KOPT-K1 (cell line): Measurements from ENCODE around the gene PAXX.
"Not testable (repeated sequence)": the region's sequence is repeated elsewhere in the genome, so short reads cannot be mapped to it uniquely, and the experiment has no call there.

Experiments used
- H3K27ac ChIP-seq: fragments of 200-600 bp; sonication (generic); 2 replicates; pipeline ENCODE4 v1.5.1; 2016; ENCODE audit warnings: antibody characterized with exemption, mild to moderate bottlenecking, low read depth, low read length; ENCODE audit not compliant: poor library complexity, severe bottlenecking
- H3K36me3 ChIP-seq: fragments of 200-600 bp; sonication (generic); 2 replicates; pipeline ENCODE4 v1.5.1; 2017; ENCODE audit warnings: antibody characterized with exemption, mild to moderate bottlenecking, low read length, moderate library complexity; ENCODE audit not compliant: insufficient read depth
- H3K9me3 ChIP-seq: fragments of 200-600 bp; sonication (generic); 2 replicates; pipeline ENCODE4 v1.5.1; 2017; ENCODE audit warnings: antibody characterized with exemption, low read length, mild to moderate bottlenecking; ENCODE audit not compliant: insufficient read depth, poor library complexity, severe bottlenecking

Gene PAXX

DNA sequence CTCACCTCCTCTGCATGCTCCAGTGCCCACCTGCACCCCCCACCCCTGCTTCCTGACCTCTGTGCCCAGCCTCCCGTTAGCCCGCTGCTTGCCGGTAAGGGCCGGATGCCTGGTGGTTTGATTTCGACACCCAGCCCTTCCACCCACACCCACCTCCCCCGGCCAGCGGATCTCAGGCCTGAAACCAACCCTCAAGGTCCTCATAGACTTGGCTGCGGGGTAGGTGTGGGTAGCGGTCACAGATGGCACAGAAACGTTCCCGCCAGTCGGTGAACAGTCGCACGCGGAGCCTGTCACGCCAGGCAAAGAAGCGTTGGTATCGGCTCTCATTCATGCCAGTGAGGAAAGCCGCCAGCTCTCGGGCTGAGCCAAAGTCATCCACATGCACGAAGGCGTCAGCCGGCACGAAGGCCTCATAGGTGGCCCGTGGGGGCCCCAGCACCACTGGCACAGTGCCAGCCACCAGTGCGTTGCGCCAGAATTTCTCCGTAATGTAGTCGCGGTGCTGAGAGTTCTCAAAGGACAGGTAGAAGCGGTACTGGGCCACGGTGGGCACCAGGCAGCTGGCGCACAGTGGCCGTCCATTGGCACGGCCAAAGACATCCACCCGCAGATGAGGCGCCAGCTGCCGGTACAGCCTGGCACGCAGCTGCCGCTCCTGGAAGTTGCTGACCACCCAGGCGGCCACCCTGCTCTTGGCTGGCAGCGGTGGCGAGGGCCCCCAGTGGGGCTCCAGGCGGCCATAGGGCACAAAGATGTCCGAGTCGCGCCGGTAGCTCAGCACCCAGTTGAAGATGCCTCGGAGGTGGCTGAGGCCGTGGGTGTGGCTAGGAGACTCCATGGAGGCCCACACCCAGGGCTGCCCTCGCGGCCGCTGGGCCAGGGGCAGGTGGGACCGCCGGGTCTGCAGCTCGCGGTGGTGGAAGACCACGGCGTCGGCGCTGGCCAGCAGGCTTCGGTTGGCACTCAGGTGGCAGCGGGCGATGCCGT lies 38.6 kb downstream of the PAXX start:
- Histone ChIP-seq H3K9me3 (no peaks in the 10 kb centered on the region), H3K36me3 (no peaks in the 10 kb centered on the region), H3K27ac (no peak overlapping the region)

DNA sequence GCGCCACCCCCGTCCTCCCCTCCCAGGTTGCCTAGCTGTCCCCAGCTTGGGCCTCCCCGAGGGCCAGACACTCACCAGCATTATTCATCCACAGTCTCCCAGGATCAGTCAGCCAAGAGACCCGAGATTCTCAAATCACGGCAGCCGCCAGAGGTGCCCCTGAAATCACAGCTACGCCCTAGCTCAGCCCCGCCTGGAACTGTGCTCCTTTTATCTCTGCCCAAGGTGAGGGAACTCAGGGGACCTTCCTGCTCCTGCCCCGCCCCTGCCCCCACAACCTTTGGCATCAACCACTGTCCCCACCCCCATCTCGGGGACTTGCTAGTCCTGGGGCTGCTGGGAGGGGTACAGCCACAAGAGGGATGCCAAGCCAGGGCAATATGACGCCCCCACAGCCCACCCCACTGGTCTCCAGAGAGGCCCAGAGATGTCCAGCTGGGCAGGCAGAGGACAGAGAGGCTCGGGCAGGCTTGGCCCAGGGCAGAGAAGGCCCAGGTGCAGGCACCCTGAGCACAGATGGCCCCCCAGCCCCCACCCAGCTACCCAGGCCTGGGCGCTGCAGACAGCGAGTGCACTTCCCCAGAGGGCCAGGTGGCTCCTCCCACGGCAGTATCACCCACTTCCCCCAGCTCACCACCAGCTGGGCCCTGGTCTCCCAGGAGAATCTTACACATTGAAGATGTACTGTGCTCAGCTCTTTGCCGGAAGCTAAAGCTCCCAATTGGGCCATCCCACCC lies 39.9 kb downstream of the PAXX start, which contains the start of gene FUT7:
Gene FUT7, minus strand, starts transcription at position 185 of the 737 bp plus-strand sequence. Its CDS starts 97 bp downstream, at position 88.
- Histone ChIP-seq H3K9me3 (no peaks in the 10 kb centered on the region), H3K36me3 (no peaks in the 10 kb centered on the region), H3K27ac (no peak within 1 kb of the TSS)

DNA sequence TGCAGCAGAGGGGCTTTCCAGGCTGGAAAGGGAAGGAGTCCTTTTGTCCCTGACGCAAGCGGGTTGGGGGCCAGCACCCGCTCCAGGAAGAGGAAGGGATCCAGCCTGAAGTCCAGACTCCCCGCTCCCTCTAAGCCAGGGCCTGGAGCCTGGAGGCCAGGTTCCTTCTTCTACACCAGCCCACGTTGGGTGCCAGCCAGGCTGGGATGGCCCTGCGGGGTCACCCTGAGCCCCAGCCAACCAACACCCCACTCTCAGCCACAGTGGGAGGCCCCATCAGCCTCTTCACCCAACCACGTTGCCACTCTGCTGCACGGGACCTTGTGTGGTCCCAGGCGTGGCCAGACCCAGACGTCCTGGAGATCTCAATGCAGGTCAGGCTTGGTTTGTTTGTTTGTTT lies 40.6 kb downstream of the PAXX start:
- Histone ChIP-seq H3K27ac (no peak overlapping the region), H3K36me3 (no peaks in the 10 kb centered on the region), H3K9me3 (no peaks in the 10 kb centered on the region)

DNA sequence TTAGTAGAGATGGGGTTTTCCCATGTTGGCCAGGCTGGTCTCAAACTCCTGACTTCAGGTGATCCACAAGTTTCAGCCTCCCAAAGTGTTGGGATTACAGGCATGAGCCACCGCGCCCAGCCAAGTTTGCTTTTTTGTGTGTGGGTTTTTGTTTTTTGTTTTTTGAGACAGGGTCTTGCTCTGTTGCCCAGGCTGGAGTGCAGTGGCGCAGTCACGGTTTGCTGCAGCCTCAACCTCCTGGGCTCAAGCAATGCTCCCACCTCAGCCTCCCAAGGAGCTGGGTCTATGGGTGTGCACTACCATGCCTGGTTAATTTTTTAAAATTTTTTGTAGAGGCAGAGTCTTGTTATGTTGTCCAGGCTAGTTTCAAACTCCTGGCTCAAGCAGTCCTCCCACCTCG lies 41.3 kb downstream of the PAXX start:
- not testable (repeated sequence) for H3K9me3 ChIP-seq, H3K36me3 ChIP-seq, H3K27ac ChIP-seq

DNA sequence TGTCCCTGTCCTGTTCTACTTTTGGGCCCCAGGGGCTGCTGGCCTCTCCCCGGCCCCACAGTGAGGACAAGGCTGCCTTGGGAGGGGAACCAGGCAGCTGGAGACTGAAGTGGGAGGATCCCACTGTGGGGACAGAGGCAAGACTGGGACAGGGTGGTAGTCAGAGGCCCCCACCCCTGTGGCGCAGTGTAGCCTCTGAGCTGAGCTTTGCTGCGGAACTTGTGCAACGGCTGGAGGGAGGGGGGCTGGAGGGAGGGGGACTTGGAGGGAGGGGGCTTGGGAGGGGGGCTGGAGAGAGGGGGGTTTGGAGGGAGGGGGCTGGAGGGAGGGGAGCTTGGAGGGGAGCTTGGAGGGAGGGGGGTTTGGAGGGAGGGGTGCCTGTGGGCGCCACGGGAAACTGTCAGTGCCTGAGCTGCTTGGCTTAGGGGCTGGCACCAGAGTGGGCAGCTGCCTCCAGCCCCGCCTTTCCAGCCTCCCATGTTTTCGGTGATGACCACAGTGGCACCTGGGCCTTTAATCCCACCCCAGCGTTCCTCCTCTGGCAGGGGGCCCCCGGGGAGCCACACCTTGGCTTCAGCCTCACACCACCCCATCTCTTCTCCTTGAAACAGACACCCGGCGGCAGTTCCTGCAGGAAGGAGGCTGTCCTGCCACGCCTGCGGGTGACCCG lies 42.0 kb downstream of the PAXX start:
- Histone ChIP-seq H3K9me3 (no peaks in the 10 kb centered on the region), H3K36me3 (no peaks in the 10 kb centered on the region), H3K27ac (no peak overlapping the region)

DNA sequence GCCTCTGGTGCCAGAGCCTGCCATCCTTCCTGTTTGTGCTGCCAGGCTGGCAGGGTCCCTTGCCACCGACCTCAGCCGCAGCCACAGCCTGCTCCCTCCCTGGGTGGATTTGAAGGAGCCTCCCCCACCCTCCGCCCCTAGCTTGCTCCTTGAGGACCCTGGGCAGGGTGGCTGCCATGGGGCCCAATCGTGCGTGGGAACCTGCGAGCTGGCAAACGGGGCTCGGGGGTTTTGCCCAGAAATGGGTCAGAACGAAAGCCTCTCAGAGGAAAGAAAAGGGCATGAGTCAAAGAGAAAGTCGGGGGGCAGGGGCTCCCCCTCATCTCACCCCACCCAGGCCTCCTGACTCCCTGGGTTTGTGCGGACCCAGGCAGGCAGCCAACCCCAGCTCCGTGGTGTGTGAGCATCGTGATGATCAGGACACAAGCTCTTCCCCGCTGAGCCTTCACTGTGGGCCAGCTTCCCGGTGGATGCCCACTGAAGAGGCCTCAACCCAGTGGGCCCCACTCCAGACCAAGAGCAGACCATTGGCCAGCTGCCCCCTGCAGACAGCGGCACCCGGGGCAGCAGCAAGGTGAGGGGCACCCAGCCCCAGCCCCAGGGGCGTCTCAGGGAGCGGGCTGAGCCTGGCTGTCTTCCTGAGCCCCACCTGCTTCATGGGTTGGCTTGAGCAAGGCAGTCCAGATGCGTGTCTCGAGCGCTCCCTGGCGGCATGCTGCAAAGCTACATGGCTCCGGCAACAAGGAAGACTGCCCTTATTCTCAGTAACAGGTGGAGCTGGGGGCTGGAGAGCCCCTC lies 42.7 kb downstream of the PAXX start:
- Histone ChIP-seq H3K27ac (no peak overlapping the region), H3K9me3 (no peaks in the 10 kb centered on the region), H3K36me3 (no peaks in the 10 kb centered on the region)

DNA sequence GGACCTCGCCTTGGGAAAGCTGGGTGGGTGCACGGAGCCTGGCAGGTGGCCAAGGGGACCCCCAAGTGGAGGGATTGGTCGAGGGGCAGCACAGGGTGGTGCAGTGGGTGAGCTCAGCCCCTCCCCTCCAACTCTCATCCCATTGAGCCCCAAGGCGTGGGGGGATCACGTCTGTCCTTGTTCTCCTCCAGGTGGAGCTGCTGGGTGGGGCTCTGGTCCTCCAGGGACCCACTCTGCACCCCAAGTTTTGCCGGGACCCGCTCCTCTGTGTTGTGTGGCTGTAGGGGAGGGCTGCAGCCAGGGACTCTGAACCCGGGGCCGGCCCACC lies 43.2 kb downstream of the PAXX start:
- Histone ChIP-seq H3K9me3 (no peaks in the 10 kb centered on the region), H3K27ac (no peak overlapping the region), H3K36me3 (no peaks in the 10 kb centered on the region)

DNA sequence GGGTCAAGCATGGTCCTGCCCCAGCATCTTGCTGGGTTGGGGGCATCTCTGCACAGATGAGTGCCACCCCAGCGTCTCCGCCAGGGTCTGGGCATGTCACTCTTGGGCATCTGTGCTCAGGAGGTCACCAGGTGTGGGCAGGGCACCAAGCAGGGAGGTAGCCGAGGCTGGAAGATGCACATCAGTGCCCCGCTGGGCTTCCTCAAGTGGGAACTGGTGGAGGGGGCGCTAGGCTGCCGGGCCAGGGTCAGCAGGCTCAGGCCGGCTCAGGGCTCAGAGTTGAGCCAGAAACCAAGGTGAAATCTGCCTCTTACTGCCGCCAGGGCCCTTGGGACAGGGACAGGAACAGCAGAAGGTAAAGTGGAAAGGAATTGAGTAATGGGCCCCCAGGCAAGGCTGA lies 43.7 kb downstream of the PAXX start:
- no peaks in the 10 kb centered on the region for H3K9me3 ChIP-seq
- H3K36me3 ChIP-seq, result no peaks in the 10 kb centered on the region
- H3K27ac ChIP-seq, result no peak overlapping the region

DNA sequence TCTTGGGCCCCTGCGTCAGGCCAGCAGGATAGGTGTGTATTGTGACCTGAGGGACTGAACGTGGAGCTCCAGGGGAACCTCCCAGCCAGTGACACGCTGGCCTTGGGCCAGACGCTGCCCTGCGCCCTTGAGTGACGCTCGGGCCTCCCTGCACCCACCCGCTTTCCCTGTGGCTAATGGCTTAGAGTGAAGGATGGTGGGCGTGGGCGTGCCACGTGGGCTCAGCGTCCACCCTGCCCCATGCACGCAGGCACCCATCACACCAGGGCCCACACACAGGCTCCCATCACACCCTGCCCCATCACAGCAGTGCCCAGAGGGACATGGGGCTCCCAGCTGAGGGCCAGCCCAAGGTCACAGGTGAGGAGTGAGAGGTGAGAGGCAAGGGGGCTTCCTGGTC lies 44.8 kb downstream of the PAXX start:
- Histone ChIP-seq H3K9me3 (no peaks in the 10 kb centered on the region), H3K27ac (no peak overlapping the region), H3K36me3 (no peaks in the 10 kb centered on the region)

DNA sequence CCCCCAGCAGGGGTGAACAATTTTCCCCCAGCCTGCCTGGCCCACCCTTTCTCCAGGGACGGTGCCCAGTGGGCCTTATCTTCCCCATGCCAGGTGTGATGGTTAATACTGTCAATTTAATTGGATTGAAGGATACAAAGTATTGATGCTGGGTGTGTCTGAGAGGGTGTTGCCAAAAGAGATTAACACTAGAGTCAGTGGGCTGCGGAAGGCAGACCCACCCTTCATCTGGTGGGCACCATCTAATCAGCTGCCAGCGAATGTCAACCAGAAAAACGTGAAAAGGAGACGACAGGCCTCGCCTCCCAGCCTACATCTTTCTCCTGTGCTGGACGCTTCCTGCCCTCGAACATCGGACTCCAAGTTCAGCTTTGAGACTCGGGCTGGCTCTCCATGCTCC lies 45.3 kb downstream of the PAXX start:
- Histone ChIP-seq H3K27ac (no peak overlapping the region), H3K9me3 (no peaks in the 10 kb centered on the region)

DNA sequence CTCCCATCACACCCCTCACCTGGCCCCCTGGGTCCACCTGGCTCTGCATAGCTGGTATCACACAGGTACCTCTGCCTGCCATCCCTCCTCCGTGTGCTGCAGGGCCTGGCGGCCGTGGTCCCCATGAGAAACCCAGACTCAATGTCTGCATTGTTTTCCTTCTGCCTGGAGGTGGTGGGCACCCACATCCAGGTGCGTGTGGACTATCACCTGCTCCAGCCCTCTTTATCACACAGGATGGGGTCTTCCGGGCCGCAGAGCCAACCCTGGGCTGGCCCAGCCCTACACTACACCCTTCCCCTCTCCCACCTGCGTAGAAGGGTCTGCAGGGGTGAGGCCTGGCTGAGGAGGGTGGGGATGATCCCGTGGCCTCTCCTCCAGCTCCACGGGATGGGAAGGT lies 46.7 kb downstream of the PAXX start:
- Histone ChIP-seq H3K27ac (no peak overlapping the region), H3K36me3 (no peaks in the 10 kb centered on the region), H3K9me3 (no peaks in the 10 kb centered on the region)

More for the DNA sequence above, 45.3 kb downstream of the PAXX start:
- no peaks in the 10 kb centered on the region for H3K36me3 ChIP-seq

DNA sequence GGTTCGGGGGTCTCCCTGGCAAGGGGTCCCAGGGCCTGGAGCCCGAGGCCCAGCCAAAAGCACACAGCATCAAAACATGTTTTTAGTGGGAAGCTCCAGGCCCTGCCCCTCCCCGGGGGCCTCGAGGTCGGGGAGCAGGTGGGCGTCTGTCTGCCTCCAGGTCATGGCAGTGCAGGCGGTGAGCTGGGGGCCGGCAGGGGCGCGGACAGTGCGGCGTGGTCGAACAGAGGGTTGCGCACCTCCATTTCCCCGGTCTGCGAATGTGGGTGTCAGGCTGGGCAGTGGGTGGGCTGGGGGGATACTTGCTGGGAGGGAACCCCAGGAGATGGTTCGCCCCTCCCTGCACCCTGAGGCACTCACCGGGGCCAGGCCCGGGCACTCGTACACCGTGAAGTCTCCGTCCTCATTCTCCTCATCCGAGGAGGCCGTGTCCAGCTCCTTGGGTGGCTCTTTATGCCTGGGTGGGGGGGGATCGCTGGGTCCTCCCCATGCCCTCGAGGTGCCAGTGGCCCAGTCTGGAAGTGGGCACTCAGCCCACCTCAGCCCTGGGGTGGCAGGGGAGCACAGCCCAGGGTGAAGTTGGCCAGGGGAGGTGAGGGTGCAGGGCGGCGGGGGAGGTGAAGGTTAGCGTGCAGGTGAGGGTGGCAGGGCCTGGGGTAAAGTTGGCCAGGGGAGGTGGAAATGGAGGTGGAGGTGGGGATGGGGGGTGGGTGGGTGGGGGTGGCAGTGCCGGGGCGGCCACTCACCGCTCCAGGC lies 47.6 kb downstream of the PAXX start:
- Histone ChIP-seq H3K27ac (no peak overlapping the region), H3K9me3 (no peaks in the 10 kb centered on the region), H3K36me3 (no peaks in the 10 kb centered on the region)

DNA sequence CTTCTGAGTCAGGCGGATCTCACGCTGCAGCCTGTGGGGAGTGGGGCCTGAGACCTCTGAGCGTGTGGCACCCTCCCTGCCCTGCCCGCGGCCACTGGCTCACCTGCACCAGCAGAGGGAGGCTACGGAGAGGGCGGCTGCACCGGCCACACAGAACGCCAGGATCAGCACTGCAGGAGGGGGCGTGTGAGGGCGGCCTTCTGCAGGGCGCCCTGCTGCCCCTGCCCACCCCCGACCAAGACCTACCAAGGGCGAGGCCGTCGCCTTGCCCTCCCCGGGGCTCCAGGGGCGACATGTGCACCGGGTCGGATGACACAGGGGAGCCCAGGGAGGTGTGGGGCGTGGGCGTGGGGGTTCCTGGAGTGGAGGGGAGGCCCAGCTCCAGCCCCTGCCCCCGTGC lies 48.3 kb downstream of the PAXX start:
- no peaks in the 10 kb centered on the region for H3K36me3 ChIP-seq
- H3K9me3 ChIP-seq, result no peaks in the 10 kb centered on the region

DNA sequence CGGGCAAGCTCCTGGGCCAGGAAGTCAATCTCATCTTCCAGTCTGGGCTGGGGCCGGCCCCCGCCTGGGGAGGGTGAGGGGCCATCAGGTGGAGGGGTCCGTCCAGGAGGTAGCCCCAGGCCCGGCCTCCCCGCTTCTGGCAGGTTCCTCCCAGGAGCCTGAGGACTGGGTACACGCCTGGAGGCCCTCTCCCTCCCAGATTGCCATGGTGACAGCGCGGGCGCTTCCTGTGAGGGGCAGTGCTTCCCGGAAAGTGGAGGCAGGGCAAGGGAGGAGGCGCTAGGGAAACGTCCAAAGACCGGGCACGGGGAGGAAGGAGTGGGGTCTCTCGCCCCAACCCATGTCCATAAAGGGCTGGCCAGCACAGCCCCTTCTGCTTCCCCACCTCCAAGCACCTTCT lies 48.9 kb downstream of the PAXX start:
- H3K9me3 ChIP-seq, result no peaks in the 10 kb centered on the region
- H3K27ac ChIP-seq, result no peak overlapping the region
- no peaks in the 10 kb centered on the region for H3K36me3 ChIP-seq

More for the DNA sequence above, 48.3 kb downstream of the PAXX start:
- H3K27ac ChIP-seq, result no peak overlapping the region
